Nephron progenitor cell (in vitro differentiated cells): Measurements from ENCODE around the gene PARD3B.

Experiments
- DNase-seq: peaks from one replicate; pipeline ENCODE4 v3.0.0; 2021
- H3K27ac Mint-ChIP-seq: 2 replicates; pipeline ENCODE4 v1.8.0; 2021; ENCODE audit warnings: mild to moderate bottlenecking, moderate library complexity, mixed read lengths
- H3K27me3 Mint-ChIP-seq: 2 replicates; pipeline ENCODE4 v1.8.0; 2021; ENCODE audit warnings: mild to moderate bottlenecking, low read depth, mixed read lengths; ENCODE audit not compliant: poor library complexity
- H3K36me3 Mint-ChIP-seq: 2 replicates; pipeline ENCODE4 v1.8.0; 2021; ENCODE audit warnings: low read depth, mixed read lengths
- H3K4me1 Mint-ChIP-seq: 2 replicates; pipeline ENCODE4 v1.8.0; 2021; ENCODE audit warnings: mixed read lengths
- H3K4me3 Mint-ChIP-seq: 2 replicates; pipeline ENCODE4 v1.8.0; 2021; ENCODE audit warnings: mild to moderate bottlenecking, moderate library complexity, mixed read lengths
- H3K9me3 Mint-ChIP-seq: 2 replicates; pipeline ENCODE4 v1.8.0; 2021; ENCODE audit warnings: mild to moderate bottlenecking, moderate library complexity, mixed read lengths
- CTCF ChIP-seq: fragments of 200-600 bp; sonication (generic); IDR thresholded peaks from 2 replicates; pipeline ENCODE4 v1.5.0; 2021; ENCODE audit warnings: antibody characterized with exemption

The PARD3B gene

GRCh38 chr2:204871231-204871953 lies 326.1 kb downstream of the PARD3B start:
- no peak overlapping the region for H3K4me3 Mint-ChIP-seq
- peaks cover 15% of the 10 kb centered on the region for H3K4me1 Mint-ChIP-seq
- no peaks in the 10 kb centered on the region for H3K36me3 Mint-ChIP-seq
- peaks cover 5% of the 10 kb centered on the region for H3K27me3 Mint-ChIP-seq
- peaks cover 8% of the 10 kb centered on the region for H3K9me3 Mint-ChIP-seq
- H3K27ac Mint-ChIP-seq, result no peak overlapping the region
- DNase-seq, result no peak
- peak; percentile 28 for TF ChIP-seq CTCF

- Mint-ChIP-seq H3K27ac (no peak overlapping the region), H3K4me3 (no peak overlapping the region), H3K4me1 (peaks cover 23% of the 10 kb centered on the region), H3K9me3 (peaks cover 8% of the 10 kb centered on the region), H3K27me3 (peaks cover 5% of the 10 kb centered on the region), H3K36me3 (no peaks in the 10 kb centered on the region)
- no peak for DNase-seq
- no peak for TF ChIP-seq CTCF
Measured at GRCh38 chr2:204876311-204876710, 331.0 kb downstream of the PARD3B start.

- no peak overlapping the region for H3K27ac Mint-ChIP-seq
- H3K4me3 Mint-ChIP-seq, result no peak overlapping the region
- TF ChIP-seq CTCF, result no peak
- peaks cover 8% of the 10 kb centered on the region for H3K9me3 Mint-ChIP-seq
- peaks cover 31% of the 10 kb centered on the region for H3K4me1 Mint-ChIP-seq
- no peak for DNase-seq
- H3K27me3 Mint-ChIP-seq, result peaks cover 5% of the 10 kb centered on the region
- no peaks in the 10 kb centered on the region for H3K36me3 Mint-ChIP-seq
Measured at GRCh38 chr2:204877691-204878090, 332.4 kb downstream of the PARD3B start.

GRCh38 chr2:204880928-204881327 lies 335.7 kb downstream of the PARD3B start:
- H3K4me1 Mint-ChIP-seq, result peaks cover 31% of the 10 kb centered on the region

GRCh38 chr2:204881655-204882054 lies 336.4 kb downstream of the PARD3B start:
- no peak for TF ChIP-seq CTCF
- Mint-ChIP-seq H3K27ac (peak overlapping the region; percentile 55), H3K4me3 (no peak overlapping the region), H3K27me3 (no peaks in the 10 kb centered on the region), H3K36me3 (no peaks in the 10 kb centered on the region), H3K4me1 (peaks cover 31% of the 10 kb centered on the region), H3K9me3 (no peaks in the 10 kb centered on the region)
- DNase-seq, result no peak

More at GRCh38 chr2:204880928-204881327, 335.7 kb downstream of the PARD3B start:
- DNase-seq, result no peak
- H3K36me3 Mint-ChIP-seq, result no peaks in the 10 kb centered on the region
- no peaks in the 10 kb centered on the region for H3K27me3 Mint-ChIP-seq
- no peak for TF ChIP-seq CTCF
- H3K4me3 Mint-ChIP-seq, result no peak overlapping the region
- H3K9me3 Mint-ChIP-seq, result no peaks in the 10 kb centered on the region
- H3K27ac Mint-ChIP-seq, result no peak overlapping the region

- peak; percentile 6 for DNase-seq
Measured at GRCh38 chr2:204885747-204886146, 340.5 kb downstream of the PARD3B start.

More at GRCh38 chr2:204885747-204886146, 340.5 kb downstream of the PARD3B start:
- no peak overlapping the region for H3K27ac Mint-ChIP-seq
- H3K9me3 Mint-ChIP-seq, result no peaks in the 10 kb centered on the region
- H3K4me3 Mint-ChIP-seq, result no peak overlapping the region
- H3K27me3 Mint-ChIP-seq, result peaks cover 3% of the 10 kb centered on the region
- no peaks in the 10 kb centered on the region for H3K36me3 Mint-ChIP-seq
- TF ChIP-seq CTCF, result peak; percentile 42
- peaks cover 32% of the 10 kb centered on the region for H3K4me1 Mint-ChIP-seq
